ENCODE measurements around the gene KHDC4.
"Not testable (repeated sequence)": the region's sequence is repeated elsewhere in the genome, so short reads cannot be mapped to it uniquely, and the experiment has no call there.

The KHDC4 gene

DNA sequence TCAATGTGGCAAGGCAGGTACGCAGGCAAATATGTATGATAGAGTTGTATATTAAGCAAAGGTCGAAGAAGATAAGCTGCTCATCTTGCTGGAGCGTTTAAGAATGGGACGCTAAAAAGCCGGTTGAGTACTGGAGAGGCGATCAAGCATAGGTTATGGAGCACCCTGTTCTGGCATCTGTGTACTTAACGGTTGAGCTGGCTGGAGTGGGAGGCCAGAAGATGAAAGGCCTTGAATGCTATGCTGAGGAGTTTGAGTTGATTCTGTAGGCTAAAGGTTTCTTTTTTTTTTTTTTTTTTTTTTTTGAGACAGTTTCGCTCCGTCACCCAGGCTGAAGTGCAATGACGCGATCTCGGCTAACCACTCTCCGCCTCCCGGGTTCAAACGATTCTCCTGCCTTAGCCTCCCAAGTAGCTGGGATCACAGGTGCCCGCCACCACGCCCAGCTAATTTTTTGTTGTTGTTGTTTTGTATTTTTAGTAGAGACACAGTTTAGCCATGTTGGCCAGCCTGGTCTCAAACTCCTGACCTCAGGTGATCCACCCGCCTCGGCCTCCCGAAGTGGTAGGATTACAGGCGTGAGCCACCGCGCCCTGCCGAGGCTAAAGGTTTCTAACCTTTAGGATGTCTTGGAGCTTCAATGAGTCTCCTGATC lies 850 bp upstream of the KHDC4 start:
- Histone ChIP-seq H3K27me3 (ENCODE audit: insufficient read depth, low read length) (no peaks in the 10 kb centered on the region), H3K4me3 (ENCODE audit: low read length) (peak overlapping the region; percentile 92), H3K9ac (ENCODE audit: low read depth, low read length) (peak overlapping the region; percentile 80), H3K27ac (ENCODE audit: low read depth, low read length) (peak overlapping the region; percentile 88), H3K36me3 (ENCODE audit: insufficient read depth, low read length) (peaks cover 36% of the 10 kb centered on the region), H3K9me3 (ENCODE audit: insufficient read depth, low read depth, low read length) (no peaks in the 10 kb centered on the region), H3K4me1 (ENCODE audit: insufficient read depth, low read length) (peaks cover 19% of the 10 kb centered on the region; the same call in 1 of the 2 replicates)
- 92% methylated on average over 24 of the region's 24 CpGs for WGBS

DNA sequence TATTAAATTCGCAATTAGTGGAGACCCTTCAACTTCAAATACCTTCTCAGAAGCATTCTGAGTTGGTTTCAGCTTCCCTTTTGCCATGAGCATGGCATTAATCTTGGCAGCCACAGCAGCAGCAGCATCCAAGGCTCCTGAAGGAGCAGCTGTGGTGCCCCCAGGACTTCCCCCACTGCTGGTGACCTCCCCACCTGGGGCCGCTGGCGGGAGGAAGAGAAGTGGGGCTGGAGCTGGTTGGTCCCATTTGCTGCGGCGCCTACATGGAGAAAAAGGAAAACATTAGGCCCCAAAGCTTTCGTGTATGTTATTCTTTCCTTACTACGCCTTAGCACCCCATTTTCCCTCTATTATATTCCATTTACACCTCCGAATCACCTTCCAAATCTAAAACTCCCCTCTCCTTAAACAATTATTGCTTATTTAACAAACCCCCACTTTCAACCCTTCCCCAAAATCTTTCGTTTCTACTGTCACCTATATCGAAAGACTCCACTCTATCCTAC lies 569 bp downstream of the KHDC4 start:
- 5% methylated on average over 10 of the region's 10 CpGs for WGBS
- Histone ChIP-seq H3K4me1 (ENCODE audit: insufficient read depth, low read length) (peaks cover 19% of the 10 kb centered on the region; the same call in 1 of the 2 replicates), H3K36me3 (ENCODE audit: insufficient read depth, low read length) (peaks cover 49% of the 10 kb centered on the region), H3K27ac (ENCODE audit: low read depth, low read length) (peak overlapping the region; percentile 70), H3K4me3 (ENCODE audit: low read length) (peak overlapping the region; percentile 92), H3K9me3 (ENCODE audit: insufficient read depth, low read depth, low read length) (no peaks in the 10 kb centered on the region), H3K27me3 (ENCODE audit: insufficient read depth, low read length) (no peaks in the 10 kb centered on the region), H3K9ac (ENCODE audit: low read depth, low read length) (peak overlapping the region; percentile 95)

- Histone ChIP-seq H3K9ac (ENCODE audit: low read depth, low read length) (no peak overlapping the region), H3K9me3 (ENCODE audit: insufficient read depth, low read depth, low read length) (no peaks in the 10 kb centered on the region), H3K4me3 (ENCODE audit: low read length) (peak overlapping the region; percentile 92; the same call in 1 of the 2 replicates), H3K36me3 (ENCODE audit: insufficient read depth, low read length) (peaks cover 60% of the 10 kb centered on the region), H3K27me3 (ENCODE audit: insufficient read depth, low read length) (no peaks in the 10 kb centered on the region), H3K27ac (ENCODE audit: low read depth, low read length) (no peak overlapping the region), H3K4me1 (ENCODE audit: insufficient read depth, low read length) (peaks cover 19% of the 10 kb centered on the region; the same call in 1 of the 2 replicates)
- WGBS: 96% methylated on average over 5 of the region's 5 CpGs
Measured at GRCh38 chr1:155932487-155932886, 1.7 kb downstream of the KHDC4 start.

- Histone ChIP-seq H3K4me1 (ENCODE audit: insufficient read depth, low read length) (peaks cover 19% of the 10 kb centered on the region; the same call in 1 of the 2 replicates), H3K9ac (ENCODE audit: low read depth, low read length) (peak overlapping the region; percentile 3), H3K27ac (ENCODE audit: low read depth, low read length) (no peak overlapping the region), H3K9me3 (ENCODE audit: insufficient read depth, low read depth, low read length) (no peaks in the 10 kb centered on the region), H3K4me3 (ENCODE audit: low read length) (peak overlapping the region; percentile 92; the same call in 1 of the 2 replicates), H3K27me3 (ENCODE audit: insufficient read depth, low read length) (no peaks in the 10 kb centered on the region), H3K36me3 (ENCODE audit: insufficient read depth, low read length) (peaks cover 64% of the 10 kb centered on the region)
- WGBS: 90% methylated on average over 1 of the region's 1 CpG
Measured at GRCh38 chr1:155932081-155932480, 2.1 kb downstream of the KHDC4 start.

- Histone ChIP-seq H3K9me3 (ENCODE audit: insufficient read depth, low read depth, low read length) (no peaks in the 10 kb centered on the region), H3K27me3 (ENCODE audit: insufficient read depth, low read length) (no peaks in the 10 kb centered on the region), H3K4me1 (ENCODE audit: insufficient read depth, low read length) (peaks cover 19% of the 10 kb centered on the region; the same call in 1 of the 2 replicates), H3K9ac (ENCODE audit: low read depth, low read length) (peak overlapping the region; percentile 3; the same call in 1 of the 2 replicates), H3K36me3 (ENCODE audit: insufficient read depth, low read length) (peaks cover 70% of the 10 kb centered on the region), H3K4me3 (ENCODE audit: low read length) (peak overlapping the region; percentile 92; the same call in 1 of the 2 replicates), H3K27ac (ENCODE audit: low read depth, low read length) (no peak overlapping the region)
- WGBS: 93% methylated on average over 7 of the region's 7 CpGs
Measured at GRCh38 chr1:155931332-155932038, 2.7 kb downstream of the KHDC4 start.

DNA sequence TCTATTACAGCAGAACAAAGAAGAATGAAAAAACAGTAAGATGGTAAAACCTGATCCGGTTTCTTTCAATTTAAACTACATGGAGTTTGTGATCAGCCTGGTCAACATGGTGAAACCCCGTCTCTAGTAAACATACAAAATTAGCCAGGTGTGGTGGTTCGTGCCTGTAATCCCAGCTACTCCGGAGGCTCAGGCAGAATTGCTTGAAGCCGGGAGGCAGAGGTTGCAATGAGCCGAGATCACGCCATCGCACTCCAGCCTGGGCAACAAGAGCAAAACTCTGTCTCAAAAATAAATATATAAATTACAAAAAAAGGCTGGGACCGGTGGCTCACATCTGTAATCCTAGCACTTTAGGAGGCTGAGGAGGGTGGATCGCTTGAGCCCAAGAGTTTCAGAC lies 3.5 kb downstream of the KHDC4 start:
- H3K27me3 ChIP-seq (ENCODE audit: insufficient read depth, low read length); H3K9ac ChIP-seq (ENCODE audit: low read depth, low read length); H3K4me3 ChIP-seq (ENCODE audit: low read length); H3K9me3 ChIP-seq (ENCODE audit: insufficient read depth, low read depth, low read length); H3K27ac ChIP-seq (ENCODE audit: low read depth, low read length): not testable (repeated sequence)
- Histone ChIP-seq H3K4me1 (ENCODE audit: insufficient read depth, low read length) (peaks cover 19% of the 10 kb centered on the region; the same call in 1 of the 2 replicates), H3K36me3 (ENCODE audit: insufficient read depth, low read length) (peaks cover 78% of the 10 kb centered on the region)
- WGBS: 96% methylated on average over 10 of the region's 10 CpGs

GRCh38 chr1:155929057-155929456 lies 5.2 kb downstream of the KHDC4 start:
- Histone ChIP-seq H3K4me3 (ENCODE audit: low read length) (no peak overlapping the region), H3K27ac (ENCODE audit: low read depth, low read length) (no peak overlapping the region), H3K4me1 (ENCODE audit: insufficient read depth, low read length) (peaks cover 16% of the 10 kb centered on the region; the same call in 1 of the 2 replicates), H3K36me3 (ENCODE audit: insufficient read depth, low read length) (peaks cover 93% of the 10 kb centered on the region), H3K27me3 (ENCODE audit: insufficient read depth, low read length) (no peaks in the 10 kb centered on the region), H3K9ac (ENCODE audit: low read depth, low read length) (no peak overlapping the region), H3K9me3 (ENCODE audit: insufficient read depth, low read depth, low read length) (no peaks in the 10 kb centered on the region)
- WGBS: 96% methylated on average over 5 of the region's 5 CpGs

GRCh38 chr1:155925506-155925905 lies 8.7 kb downstream of the KHDC4 start:
- Histone ChIP-seq H3K27me3 (ENCODE audit: insufficient read depth, low read length) (no peaks in the 10 kb centered on the region), H3K9me3 (ENCODE audit: insufficient read depth, low read depth, low read length) (no peaks in the 10 kb centered on the region), H3K4me3 (ENCODE audit: low read length) (no peak overlapping the region), H3K27ac (ENCODE audit: low read depth, low read length) (no peak overlapping the region), H3K36me3 (ENCODE audit: insufficient read depth, low read length) (peaks cover 95% of the 10 kb centered on the region), H3K9ac (ENCODE audit: low read depth, low read length) (no peak overlapping the region), H3K4me1 (ENCODE audit: insufficient read depth, low read length) (no peaks in the 10 kb centered on the region)
- 99% methylated on average over 2 of the region's 2 CpGs for WGBS

DNA sequence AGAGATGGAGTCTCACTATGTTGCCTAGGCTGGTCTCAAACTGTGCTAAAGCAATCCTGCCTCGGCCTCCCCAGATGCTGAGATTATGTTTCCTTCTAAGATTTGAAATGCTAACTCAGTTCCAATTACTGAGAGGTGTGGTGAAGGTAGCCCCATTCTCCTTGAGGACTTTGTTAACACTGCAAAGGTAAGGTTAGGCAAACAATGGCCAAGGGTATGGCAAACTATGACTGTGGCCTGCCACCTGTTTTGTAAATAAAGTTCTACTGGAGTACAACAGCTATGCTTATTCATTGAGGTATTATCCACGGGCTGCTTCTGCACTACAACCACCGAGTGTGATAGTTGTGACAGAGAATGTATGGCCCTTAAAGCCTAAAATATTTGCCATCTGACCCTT lies 13.5 kb downstream of the KHDC4 start:
- Histone ChIP-seq H3K36me3 (ENCODE audit: insufficient read depth, low read length) (peaks cover 96% of the 10 kb centered on the region), H3K4me3 (ENCODE audit: low read length) (no peak overlapping the region), H3K9me3 (ENCODE audit: insufficient read depth, low read depth, low read length) (no peaks in the 10 kb centered on the region), H3K9ac (ENCODE audit: low read depth, low read length) (no peak overlapping the region), H3K27ac (ENCODE audit: low read depth, low read length) (no peak overlapping the region), H3K4me1 (ENCODE audit: insufficient read depth, low read length) (no peaks in the 10 kb centered on the region), H3K27me3 (ENCODE audit: insufficient read depth, low read length) (no peaks in the 10 kb centered on the region)
- WGBS: 95% methylated on average over 3 of the region's 3 CpGs

- no peaks in the 10 kb centered on the region for H3K27me3 ChIP-seq (ENCODE audit: insufficient read depth, low read length)
- no peak overlapping the region for H3K4me3 ChIP-seq (ENCODE audit: low read length)
- H3K4me1 ChIP-seq (ENCODE audit: insufficient read depth, low read length): no peaks in the 10 kb centered on the region
- peaks cover 98% of the 10 kb centered on the region for H3K36me3 ChIP-seq (ENCODE audit: insufficient read depth, low read length)
- H3K27ac ChIP-seq (ENCODE audit: low read depth, low read length): no peak overlapping the region
- no peak overlapping the region for H3K9ac ChIP-seq (ENCODE audit: low read depth, low read length)
- H3K9me3 ChIP-seq (ENCODE audit: insufficient read depth, low read depth, low read length): no peaks in the 10 kb centered on the region
- WGBS: 93% methylated on average over 2 of the region's 2 CpGs
Measured at GRCh38 chr1:155919801-155920200, 14.4 kb downstream of the KHDC4 start.

DNA sequence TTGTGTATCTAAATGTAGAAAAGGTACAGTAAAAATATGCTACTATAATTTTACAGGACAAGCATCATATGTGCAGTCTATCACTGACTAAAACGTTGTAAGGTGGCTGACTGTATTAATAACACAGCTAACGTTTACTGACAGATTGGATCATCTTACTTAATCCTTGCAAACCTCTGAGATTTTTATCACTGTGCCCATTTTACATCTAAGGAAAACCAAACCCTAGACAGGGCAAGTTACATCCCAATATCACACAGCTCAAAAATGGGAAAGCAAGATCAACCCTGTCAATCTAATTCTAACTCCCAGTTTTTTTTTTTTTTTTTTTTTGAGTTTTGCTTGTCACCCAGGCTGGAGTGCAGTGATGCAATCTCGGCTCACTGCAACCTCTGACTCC lies 15.6 kb downstream of the KHDC4 start:
- WGBS: 97% methylated on average over 3 of the region's 3 CpGs
- no peaks in the 10 kb centered on the region for H3K9me3 ChIP-seq (ENCODE audit: insufficient read depth, low read depth, low read length)
- H3K36me3 ChIP-seq (ENCODE audit: insufficient read depth, low read length): peaks cover 98% of the 10 kb centered on the region
- H3K4me3 ChIP-seq (ENCODE audit: low read length): no peak overlapping the region
- no peaks in the 10 kb centered on the region for H3K27me3 ChIP-seq (ENCODE audit: insufficient read depth, low read length)
- H3K4me1 ChIP-seq (ENCODE audit: insufficient read depth, low read length): no peaks in the 10 kb centered on the region
- no peak overlapping the region for H3K27ac ChIP-seq (ENCODE audit: low read depth, low read length)
- H3K9ac ChIP-seq (ENCODE audit: low read depth, low read length): no peak overlapping the region

Measured in HUES64 (cell line).